HEK293T (cell line): ENCODE measurements around the gene GRAMD4.

ENCODE experiments used
- NFRKB ChIP-seq: fragments of 450-650 bp; IDR thresholded peaks from 2 replicates; pipeline ENCODE4 v1.6.1; 2016; ENCODE audit warnings: mild to moderate bottlenecking, moderate library complexity
- SUZ12 ChIP-seq: fragments of 450-650 bp; IDR thresholded peaks from 2 replicates; pipeline ENCODE4 v1.6.1; 2016; ENCODE audit warnings: mild to moderate bottlenecking

DNA sequence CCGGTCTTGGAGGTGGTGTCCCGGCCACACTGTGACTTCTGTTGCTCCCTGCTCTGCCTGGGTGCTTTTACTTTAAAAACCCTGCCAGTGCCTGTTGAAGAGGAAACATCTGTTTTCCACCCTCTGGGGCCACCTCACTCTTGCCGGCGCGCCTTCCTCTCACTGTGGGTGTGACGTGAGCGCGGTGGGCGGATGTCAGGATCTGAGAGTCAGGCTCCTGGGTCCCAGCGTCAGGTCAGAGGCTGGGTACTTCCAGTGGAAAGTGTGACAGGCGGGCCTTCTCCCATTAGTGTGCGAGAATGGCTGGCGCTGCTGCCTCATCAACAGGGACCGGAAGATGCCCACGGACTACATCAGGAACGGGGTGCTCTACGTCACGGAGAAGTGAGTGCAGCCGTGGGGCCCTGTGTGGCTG is 54.2 kb downstream of the GRAMD4 start:
- TF ChIP-seq SUZ12 = no peak
- TF ChIP-seq NFRKB = no peak
